ENCODE measurements around the gene CD8A.

Gene CD8A

GRCh38 chr2:86806059-86806857 is 15.5 kb upstream of the CD8A start:
- intact Hi-C loops (cut with DNase I; ENCODE audit: low total_unique reads) = no loop called here
- Histone ChIP-seq H3K9me3 (no peaks in the 10 kb centered on the region), H3K4me3 (no peak overlapping the region), H3K27me3 (peaks cover 0 to 16% of the 10 kb centered on the region in 2 donors), H3K36me3 (no peaks in the 10 kb centered on the region), H3K27ac (no peak overlapping the region), H3K4me1 (peaks cover 0 to 29% (median 20%) of the 10 kb centered on the region in 4 donors)
- no peak for TF ChIP-seq CTCF (IDR thresholded peaks at IDR 0.05)
- DNase-seq = no peak

- no peak for DNase-seq
- Histone ChIP-seq H3K27ac (no peak overlapping the region), H3K4me3 (no peak overlapping the region), H3K9me3 (peaks cover 0 to 14% (median 12%) of the 10 kb centered on the region in 3 donors), H3K4me1 (no peaks in the 10 kb centered on the region), H3K27me3 (no peaks in the 10 kb centered on the region), H3K36me3 (no peaks in the 10 kb centered on the region)
- intact Hi-C loops (cut with DNase I; ENCODE audit: low total_unique reads) = no loop called here
- no peak for TF ChIP-seq CTCF (IDR thresholded peaks at IDR 0.05)
These were observed 10.3 kb upstream of the CD8A start for GRCh38 chr2:86800856-86801567.

DNA sequence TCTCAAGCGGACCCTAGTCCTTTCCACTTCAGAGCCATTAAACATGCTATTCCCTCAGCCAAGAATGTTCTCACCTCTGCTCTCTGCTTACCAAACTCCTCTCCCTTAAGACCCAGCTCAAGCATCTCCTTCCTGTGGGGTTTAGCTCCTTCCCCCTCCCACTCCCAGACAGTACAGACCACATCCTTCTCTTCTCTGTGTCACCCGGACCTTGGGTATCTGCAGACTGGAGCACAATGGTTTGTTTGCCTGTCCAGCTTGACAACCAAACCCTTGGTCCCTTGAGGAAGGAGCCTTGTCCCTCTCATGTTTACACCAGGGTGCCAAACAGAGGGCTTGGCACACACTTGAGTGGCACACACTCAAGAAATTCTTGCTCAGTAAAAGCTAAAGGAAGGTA is 4.1 kb upstream of the CD8A start:
- H3K27me3 ChIP-seq = peaks cover 0 to 45% of the 10 kb centered on the region in 2 donors
- DNase-seq = no peak
- H3K9me3 ChIP-seq = peaks cover 0 to 16% (median 12%) of the 10 kb centered on the region in 3 donors

GRCh38 chr2:86793752-86794151 is 3.0 kb upstream of the CD8A start:
- TF ChIP-seq CTCF (IDR thresholded peaks at IDR 0.05) = no peak
- Histone ChIP-seq H3K9me3 (peaks cover 0 to 16% (median 12%) of the 10 kb centered on the region in 3 donors), H3K27ac (no peak overlapping the region), H3K36me3 (no peaks in the 10 kb centered on the region), H3K27me3 (peaks cover 3 to 56% of the 10 kb centered on the region in 2 donors), H3K4me3 (no peak overlapping the region), H3K4me1 (peaks cover 0 to 29% (median 23%) of the 10 kb centered on the region in 4 donors)
- intact Hi-C loops (cut with DNase I; ENCODE audit: low total_unique reads) = no loop called here
- no peak for DNase-seq

More for the DNA sequence above, 4.1 kb upstream of the CD8A start:
- Histone ChIP-seq H3K36me3 (no peaks in the 10 kb centered on the region), H3K27ac (no peak overlapping the region), H3K4me1 (peaks cover 0 to 18% (median 12%) of the 10 kb centered on the region in 4 donors), H3K4me3 (no peak overlapping the region)
- no peak for TF ChIP-seq CTCF (IDR thresholded peaks at IDR 0.05)
- intact Hi-C loops (cut with DNase I; ENCODE audit: low total_unique reads) = no loop called here

DNA sequence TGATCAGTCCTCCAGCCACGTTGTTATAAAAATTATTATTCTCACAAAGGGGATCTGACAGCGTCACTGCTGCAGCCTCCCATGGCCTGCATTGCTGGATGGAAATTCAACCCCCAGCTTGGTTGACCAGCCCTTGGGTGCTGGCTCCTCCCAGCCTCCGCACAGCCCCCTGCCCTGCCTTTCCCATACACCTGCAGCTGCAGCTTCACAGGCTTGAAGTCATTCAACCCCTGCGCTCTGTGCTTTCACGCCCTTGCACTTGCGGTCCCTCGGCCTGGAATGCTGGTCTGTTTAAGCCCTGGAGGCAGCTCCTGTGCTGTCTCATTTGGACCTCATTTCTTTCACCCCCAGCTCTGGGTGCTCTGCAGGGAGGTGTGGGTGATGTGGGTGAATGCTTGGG is 860 bp upstream of the CD8A start:
- no peak overlapping the region for H3K27ac ChIP-seq

More for the DNA sequence above, 860 bp upstream of the CD8A start:
- no peak for TF ChIP-seq CTCF (IDR thresholded peaks at IDR 0.05)
- Histone ChIP-seq H3K27me3 (peaks cover 3 to 58% of the 10 kb centered on the region in 2 donors), H3K4me3 (no peak overlapping the region), H3K36me3 (no peaks in the 10 kb centered on the region), H3K9me3 (peaks cover 0 to 7% (median 4%) of the 10 kb centered on the region in 3 donors), H3K4me1 (peaks cover 0 to 45% (median 30%) of the 10 kb centered on the region in 4 donors)
- intact Hi-C loops (cut with DNase I; ENCODE audit: low total_unique reads) = no loop called here
- no peak for DNase-seq

All from tibial artery (tissue), 4 donors.